ENCODE data around the gene HDGFL3.
"Not testable (repeated sequence)": the region's sequence is repeated elsewhere in the genome, so short reads cannot be mapped to it uniquely, and the experiment has no call there.

HDGFL3 gene

DNA sequence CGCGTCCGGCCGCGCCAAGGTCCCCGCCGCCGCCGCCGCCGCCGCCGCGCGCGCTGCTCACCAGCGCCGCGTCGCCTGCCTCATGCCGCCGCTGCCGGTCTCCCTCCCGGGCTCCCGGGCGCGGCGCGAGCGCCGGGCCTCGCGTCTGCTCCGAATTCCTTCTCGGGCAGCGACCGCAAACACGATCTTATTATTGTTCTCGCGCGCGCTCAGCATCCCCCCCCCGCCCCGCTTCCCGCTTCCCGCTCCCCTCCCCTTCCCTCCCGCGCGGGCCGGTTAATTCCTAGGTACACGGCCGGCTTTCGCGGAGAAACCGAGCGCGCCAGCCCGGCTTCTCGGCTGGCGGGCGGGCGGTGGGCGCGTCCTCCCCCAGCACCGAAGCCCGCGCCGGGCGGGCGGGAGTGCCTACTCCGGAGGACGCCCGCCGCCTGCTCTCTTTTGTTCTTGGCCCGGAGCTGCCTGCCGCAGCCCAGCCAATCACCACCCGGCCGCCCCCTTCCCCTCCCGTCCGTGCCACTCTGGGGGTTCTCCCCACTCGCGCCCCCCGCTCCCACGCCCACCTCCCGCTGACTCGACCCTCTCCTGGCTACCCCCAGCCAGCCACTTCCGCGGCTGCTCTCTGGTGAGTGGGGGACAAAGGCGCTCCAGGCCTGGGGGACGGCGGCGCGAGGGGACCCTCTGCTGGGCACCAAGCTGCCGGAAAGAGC is at the start of gene HDGFL3:
Gene HDGFL3, minus strand, starts transcription at position 164 of the 707 bp plus-strand sequence. CDS start 409 bp downstream, outside the sequence.
- DNase-seq: peak; percentile 61

DNA sequence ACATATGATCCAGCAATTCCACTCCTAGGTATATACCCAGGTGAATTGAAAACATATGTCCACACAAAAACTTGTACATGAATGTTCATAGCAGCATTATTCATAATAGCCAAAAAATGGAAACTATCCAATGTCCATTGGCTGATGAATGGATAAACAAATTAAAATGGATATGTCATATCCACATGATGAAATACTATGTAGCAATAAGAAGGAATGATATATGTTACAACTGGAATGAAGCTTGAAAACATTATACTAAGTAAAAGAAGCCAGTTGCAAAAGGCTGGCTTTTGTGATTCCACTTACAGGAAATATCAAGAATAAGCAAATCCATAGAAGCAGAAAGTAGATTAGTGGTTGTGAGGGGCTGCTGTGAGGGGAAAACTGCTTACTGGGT is 43.2 kb upstream of the HDGFL3 start:
- DNase-seq: no peak

DNA sequence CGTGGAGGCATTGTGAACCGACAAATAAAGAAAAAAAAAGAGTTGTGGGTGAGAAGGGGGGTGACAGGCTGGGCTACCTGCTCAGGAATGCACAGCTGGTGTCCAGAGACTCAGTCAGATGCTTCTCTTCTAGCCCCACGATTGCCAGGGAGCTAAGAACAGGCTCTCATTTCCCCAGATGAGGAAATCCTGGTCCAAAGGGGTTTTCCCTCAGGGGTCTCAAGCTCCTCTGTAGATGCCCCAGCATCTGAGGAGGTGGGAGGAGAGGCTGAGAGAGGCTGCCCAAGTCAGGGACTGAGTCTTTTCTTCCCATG is 41.4 kb upstream of the HDGFL3 start:
- DNase-seq: no peak

DNA sequence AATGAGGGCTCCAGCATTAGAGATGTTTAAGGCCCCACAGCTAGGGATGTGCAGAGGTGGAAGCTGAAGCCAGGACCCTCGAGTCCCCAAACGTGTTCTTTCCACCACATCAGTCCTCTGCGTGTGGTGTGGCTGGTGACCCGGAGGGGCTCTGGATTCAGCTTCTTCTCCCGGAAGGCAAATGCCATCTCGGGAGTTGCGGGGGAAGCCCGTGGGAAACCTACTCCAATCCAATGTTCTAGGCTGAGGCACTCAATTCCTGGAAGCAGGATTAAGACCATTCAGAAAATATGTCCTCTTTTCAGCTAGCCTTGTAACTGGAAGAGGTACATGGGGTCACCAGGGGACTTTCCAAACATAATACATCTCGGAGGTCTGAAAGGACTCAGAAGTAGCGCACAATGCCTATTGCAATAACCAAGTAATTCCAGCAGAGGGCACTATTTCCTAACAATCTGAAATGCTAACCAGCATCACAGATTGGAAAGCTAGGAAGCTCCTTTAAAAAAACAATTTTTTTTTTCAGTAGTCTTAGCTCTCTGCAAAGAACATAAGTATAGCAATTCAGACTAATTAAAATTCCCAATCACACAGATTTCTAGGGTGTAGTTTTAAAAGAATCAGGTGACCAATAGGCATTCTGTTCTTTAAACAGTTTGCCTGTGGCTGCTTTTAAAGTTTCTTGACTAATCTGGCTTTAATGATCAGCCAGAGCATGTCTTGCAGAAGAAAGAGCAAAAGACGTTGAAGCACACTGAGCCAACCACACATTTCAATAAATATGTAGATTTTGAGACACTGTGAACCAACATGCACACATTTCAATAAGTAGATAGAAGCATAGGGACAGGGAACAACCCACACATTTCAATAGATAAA is 40.8 kb upstream of the HDGFL3 start:
- peak; percentile 8 for DNase-seq

DNA sequence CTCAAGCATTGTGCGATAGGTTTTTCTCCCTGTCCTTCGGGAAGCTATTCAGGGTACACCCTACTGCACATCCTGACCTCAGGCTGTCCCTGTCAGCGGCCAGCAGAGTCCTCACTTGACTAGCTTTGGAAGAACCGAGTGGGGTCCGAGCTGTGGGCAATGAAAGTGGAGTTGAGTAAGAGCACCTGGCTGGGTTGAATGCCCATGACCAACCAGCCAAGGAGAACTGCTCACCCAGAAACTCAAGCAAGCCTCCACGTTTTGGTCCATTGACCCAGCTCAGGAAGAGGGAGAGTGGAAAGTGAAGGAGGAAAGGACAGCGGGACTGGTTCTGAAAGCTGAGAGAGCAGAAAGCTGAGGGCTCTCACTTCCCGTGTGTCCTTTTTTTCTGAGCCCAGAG is 36.0 kb upstream of the HDGFL3 start:
- DNase-seq: no peak

DNA sequence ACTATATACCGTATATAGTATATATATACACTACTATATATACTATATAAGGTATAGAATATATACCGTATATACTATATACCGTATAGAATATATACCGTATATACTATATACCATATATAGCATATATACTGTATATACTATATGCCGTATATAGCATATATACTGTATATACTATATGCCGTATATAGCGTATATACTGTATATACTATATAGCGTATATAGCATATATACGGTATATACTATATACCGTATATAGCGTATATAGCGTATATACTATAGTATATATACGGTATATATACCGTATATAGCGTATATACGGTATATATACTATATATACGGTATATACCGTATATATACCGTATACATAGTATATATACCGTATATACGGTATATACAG is 22.6 kb upstream of the HDGFL3 start:
- no peak for DNase-seq

DNA sequence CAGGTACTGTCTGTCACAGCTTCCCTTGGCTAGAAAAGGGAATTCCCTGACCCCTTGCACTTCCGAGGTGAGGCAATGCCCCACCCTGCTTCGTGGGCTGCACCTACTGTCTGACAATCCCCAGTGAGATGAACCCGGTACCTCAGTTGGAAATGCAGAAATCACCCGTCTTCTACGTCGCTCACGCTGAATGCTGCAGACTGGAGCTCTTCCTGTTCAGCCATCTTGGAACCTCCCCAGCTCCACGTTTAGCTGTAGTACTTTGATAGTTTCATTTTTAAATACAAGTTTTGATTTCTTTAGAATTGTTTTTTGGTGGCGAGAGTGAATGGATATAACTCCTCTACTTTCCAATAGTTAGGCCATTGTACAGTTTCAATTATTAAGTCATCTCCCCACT is 17.8 kb upstream of the HDGFL3 start:
- DNase-seq: no peak

DNA sequence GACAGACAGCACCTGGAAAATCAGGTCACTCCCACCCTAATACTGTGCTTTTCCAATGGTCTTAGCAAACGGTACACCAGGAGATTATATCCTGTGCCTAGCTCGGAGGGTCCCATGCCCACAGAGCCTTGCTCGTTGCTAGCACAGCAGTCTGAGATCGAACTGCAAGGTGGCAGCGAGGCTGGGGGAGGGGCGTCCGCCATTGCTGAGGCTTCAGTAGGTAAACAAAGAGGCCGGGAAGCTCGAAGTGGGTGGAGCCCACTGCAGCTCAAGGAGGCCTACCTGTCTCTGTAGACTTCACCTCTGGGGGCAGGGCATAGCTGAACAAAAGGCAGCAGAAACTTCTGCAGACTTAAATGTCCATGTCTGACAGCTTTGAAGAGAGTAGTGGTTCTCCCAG is 14.2 kb upstream of the HDGFL3 start:
- DNase-seq: not testable (repeated sequence)

DNA sequence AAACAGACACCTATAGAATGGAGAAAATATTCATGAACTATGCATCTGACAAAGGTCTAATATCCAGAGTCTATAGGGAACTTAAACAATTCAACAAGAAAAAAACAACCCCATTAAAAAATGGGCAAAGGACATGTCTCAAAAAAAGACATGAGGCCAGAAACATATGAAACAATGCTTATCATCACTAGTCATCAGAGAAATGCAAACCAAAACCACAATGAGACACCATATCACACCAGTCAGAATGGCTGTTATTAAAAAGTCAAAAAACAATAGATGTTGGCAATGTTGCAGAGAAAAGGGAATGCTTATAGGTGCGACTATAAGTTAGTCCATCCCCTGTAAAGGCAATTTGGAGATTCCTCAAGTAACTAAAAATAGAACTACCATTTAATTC is 11.4 kb upstream of the HDGFL3 start:
- DNase-seq: no peak

DNA sequence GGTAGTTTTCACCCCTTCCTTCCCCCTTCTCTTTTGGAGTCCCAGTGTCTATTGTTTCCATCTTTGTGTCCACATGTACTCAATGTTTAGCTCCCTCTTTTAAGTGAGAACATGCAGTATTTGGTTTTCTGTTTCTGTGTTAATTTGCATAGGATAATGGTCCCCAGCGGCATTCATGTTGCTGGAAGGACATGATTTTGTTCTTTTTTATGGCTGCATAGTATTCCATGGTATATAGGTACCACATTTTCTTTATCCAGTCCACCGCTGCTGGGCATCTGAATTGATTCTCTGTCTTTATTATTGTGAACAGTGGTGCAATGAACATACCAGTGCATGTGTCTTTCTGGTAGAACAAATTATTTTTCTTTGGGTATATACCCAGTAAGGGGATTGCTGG is 7.7 kb upstream of the HDGFL3 start:
- DNase-seq: no peak

DNA sequence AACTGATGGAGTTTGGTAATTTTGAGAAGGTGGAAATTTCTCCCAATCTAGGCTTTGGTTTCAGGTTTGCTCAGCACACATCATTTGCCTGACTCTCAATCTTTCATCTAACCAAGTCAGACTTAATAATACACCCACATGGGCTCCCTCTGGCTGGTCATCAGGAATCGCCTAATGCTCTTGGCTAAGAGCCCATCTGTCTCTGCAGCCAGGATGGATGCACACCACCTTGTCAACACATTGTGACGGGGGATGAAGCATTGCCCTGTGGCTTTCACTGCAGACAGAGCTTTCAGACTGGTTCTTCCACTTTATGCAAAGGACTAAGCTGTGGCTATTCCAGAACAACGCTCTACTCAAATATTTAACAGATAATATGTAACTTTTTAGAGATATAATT is 3.0 kb upstream of the HDGFL3 start:
- no peak for DNase-seq

DNA sequence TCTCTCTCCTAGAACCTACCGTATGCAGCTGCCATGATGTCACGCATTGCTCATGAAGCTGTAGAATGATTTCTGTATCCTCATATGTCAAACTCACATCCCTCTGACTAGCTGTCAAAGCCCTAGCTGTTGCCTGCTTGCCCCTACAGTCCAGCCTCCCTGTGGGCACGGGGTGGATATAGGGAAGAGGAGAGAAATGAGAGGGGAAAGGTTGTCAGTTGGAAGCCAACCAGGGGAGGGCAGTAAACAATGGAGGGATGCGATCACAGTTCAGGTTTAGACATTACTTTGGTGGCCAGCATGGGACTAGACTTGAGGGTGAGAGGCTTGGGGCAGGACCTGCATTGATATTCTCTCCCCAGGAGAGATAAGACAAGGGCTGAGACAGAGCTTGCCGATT is 1.7 kb upstream of the HDGFL3 start:
- no peak for DNase-seq

DNA sequence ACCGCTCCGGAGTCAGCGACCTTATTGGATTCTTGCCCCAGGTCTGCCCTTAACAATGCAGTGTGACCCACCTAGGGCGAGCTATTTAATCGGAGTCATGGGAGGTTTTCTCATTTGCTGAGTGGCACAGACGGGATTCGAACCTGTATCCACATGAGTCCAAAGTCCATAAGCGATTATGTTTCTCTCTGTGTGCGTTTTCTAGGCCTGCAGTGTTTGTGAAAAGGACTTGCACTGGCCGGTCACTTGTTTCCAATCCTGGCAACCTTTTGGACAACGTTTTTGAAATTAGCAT is 691 bp upstream of the HDGFL3 start:
- no peak for DNase-seq

DNA sequence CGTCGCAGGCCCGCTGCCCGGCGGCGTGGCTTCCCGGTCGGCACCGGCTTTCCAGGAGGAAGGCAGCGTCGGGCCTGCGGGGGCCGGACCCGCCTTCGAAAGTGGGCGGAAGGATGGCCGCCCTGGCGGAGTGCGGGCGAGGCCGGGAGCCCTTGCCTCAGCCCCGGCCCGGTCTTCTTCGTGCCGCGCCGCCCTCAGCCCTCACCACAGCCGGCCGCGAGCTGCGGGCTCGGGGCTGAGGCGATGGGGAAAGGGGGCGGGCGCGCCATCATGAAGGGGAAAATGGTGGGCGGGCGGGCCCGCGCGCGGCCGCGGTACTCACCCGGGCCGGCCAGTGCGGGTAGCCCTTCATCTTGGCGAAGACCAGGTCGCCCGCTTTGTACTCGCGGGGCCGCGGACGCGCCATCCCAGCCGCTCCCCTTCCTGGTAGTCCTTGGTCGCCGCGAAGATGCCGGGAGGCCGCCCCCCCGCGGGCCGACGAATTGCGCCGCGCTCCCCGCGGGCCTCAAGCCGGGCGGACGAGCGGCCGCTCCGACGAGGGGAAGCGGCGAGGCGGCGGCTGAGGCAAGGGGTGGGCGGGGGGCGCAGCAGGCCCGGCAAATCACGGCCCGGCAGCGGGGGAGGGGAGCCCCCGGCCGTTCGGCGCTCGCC is 489 bp downstream of the HDGFL3 start:
- no peak for DNase-seq

DNA sequence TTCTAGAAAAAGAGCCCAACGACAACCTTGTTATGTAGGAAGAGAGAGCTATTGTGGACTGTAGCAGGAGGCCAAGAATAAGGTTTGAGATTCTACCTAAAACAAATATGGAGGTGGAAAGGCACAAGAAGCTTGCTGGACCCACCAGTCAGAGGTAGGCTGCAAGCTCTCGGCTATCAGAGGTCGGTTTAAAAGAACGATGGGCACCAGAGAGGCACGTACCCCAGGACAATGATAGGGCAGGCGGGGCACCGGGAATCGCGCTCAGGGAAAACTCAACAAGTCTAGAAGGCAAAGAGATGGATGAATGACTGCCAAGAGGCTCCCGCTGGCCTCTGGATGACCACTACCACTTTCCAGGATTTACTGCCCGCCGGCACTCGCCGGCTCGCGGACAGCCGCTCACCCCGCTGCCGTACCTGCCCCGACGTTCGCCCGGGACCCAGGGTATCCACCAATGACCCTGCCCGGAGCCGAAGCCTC is 1.1 kb downstream of the HDGFL3 start:
- no peak for DNase-seq

DNA sequence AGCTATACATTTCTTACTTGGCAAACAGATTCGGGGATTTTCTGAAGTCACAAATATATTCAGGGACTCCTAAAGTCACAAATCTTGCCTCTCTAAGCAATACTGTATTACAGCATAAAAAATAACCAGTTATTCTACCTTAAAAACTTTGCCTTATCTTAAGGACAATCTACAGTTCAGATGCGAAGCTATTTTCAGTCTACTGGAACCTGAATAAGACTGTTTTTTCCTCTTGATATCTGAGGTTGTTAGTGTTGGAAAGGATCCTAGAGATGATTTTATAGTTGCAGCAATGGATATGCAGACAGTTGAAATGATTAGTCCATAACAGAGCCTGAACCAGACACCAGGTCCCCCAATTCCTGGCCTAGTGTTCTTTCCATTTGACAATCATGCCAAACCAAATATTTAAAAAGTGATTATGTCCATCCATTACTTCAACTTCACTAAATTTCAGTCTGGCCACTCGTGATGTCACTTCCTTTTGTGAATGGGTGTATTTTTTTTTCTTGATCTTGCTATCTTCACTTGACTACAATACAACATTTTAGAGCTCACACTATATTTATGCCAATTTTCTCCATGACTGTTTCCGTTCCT is 1.8 kb downstream of the HDGFL3 start:
- DNase-seq: no peak

DNA sequence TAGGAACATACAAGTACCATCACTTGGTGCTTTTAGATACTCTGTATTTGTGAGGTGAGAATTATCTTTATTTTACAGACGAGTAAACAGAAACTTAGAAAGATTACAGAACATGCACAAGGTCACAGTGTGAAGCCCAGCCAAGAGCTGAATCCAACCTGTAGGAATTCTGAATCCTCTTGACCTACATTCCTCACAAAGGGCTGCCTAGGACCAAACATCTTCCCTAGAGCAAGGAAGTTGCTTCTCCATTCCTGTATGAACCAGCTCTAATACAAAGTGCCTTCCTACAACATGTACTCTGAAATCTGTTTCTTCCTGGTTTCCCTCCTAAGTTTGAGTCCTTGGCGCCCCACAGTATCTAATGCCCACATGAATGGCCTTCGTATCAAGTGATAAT is 2.9 kb downstream of the HDGFL3 start:
- DNase-seq: no peak

DNA sequence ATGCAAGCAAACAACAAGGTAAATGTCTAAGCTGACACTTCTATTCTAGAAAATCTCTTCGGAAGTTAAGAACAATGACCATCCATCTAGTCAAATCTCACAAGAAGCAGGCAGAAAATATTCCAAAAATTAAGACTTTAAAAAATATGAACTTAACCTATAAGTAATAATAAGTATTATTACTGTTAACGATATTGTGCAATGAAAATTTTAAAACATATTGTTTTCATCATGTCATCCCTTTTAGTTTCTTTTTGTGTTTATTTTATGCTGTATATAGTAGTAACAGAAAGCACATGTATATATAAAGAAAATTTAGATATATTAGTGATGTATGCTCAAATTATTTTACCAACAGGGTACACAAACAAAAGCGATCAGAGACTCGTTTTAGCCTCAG is 4.1 kb downstream of the HDGFL3 start:
- no peak for DNase-seq

DNA sequence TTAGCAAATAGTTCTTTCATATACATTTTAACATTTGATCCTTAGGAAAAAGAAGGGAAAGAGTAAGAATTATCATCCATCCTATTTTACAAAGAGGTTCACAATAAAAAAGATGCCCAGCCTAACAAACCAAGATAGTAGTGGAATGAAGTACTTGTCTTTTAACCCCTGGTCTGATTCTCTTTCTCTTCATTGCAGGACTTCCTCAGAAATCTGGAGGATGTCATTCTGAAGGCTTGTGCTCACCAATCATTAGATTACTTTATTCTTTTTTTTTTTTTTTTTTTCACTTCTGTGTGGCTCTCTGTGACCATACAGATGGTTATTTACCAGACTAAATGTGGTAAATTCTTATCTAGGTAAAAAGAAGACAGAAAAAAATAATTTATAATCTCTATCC is 7.0 kb downstream of the HDGFL3 start:
- no peak for DNase-seq

DNA sequence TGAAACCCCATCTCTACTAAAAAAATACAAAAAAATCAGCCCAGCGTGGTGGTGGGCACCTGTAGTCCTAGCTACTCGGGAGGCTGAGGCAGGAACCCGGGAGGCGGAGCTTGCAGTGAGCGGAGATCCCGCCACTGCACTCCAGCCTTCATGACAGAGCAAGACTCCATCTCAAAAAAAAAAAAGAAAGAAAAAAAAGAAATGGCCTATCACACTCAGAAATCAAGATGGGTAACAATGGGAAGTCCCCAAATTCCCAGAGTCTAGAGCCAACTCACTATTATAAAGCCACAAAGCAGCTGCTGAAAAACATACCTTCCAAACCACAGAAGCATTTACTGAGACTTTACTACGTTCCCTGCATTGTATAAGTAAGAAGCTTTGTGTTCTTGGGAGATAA is 7.5 kb downstream of the HDGFL3 start:
- no peak for DNase-seq

DNA sequence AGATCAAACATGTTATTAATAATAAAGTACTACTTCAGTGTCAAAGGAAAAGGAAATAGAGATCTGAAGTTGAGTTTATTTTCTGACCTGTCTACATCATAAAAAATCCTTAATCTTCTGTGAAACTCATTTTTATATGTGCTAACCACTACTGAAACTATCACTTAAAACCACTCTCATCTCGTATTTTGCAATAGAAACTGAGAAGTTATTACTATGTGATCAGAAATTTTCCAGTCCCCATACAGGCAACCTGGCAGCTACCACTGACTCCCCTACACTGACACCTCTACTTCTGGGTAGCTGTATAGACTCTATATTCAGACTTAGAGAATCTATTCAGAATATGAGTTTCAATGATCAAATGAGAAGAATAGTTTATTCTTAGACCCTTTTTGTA is 8.3 kb downstream of the HDGFL3 start:
- no peak for DNase-seq

DNA sequence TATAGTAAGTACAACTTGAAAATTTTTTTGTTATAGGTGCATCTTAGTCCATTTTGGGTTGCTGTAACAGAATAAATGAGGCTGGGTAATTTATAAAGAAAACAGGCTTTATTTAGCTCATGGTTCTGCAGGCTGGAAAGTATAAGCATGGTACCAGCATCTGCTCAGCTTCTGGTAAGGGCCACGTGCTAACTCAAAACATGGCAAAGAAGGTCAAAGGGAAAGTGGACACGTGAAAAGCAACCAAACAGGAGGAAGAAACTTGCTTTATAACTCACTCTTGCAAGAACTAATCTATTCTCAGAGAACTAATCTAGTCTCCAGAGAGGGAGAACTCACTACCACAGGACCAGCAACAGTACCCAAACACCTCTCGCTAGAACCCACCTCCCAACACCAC is 9.1 kb downstream of the HDGFL3 start:
- no peak for DNase-seq

DNA sequence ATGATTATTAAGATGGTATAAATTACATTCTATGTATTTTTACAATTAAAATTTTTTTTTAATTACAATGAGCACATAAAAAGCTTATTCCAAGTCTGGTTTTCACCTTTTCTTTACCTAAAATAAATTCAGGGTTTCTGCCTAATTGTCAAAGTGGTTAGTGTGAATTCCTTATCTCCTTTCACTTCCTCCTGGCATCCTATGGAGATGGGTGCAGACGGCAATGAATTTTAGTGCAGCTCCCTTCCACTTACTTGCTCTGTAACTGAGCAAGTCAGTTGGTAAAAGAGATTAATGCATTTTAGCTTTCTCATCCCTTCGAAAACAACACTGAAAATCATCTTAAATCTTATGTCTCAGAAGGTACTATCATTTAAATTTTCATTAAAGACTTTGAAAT is 13.1 kb downstream of the HDGFL3 start:
- DNase-seq: no peak

DNA sequence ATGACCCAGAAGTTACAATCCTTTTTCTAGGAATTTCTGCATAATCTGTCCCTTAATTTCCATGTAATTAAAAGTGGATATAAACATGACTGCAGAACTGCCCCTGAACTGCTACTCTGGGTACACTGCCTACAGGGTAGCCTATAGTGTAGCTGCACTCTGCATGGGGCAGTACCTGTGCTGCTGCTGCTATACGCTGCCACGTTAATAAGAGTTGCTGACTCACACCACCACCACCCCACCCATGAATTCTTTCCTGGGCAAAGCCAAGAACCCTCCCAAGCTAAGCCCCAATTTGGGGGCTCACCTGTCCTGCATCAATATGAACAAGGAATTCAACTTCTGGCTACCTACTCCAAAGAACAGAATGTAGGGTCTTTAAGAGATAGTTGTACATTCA is 13.9 kb downstream of the HDGFL3 start:
- DNase-seq: no peak
